ENCODE data around the gene SEC14L3.

DNA sequence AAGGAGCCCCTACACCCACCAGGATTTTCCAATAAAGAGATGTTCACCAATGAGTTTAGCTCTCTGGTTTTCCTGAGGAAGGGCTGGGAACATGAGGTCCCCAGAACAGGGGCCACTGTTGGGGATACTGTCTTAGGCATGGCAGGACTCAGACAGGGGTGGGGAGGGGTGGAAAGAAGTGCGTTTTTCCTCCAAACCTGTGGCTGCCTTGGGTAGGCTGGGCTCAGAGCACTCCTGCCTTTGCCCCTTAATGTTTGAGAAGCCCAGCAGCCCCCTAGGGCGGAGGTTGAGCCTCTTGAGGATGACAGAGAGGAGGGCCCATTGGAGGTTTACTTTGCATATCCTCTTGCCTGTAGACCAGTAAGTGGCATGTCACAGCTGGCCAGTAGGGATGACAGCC is 35.6 kb downstream of the SEC14L3 start:
- TF ChIP-seq POLR2A (IDR thresholded peaks at IDR 0.05), result no peak
- TF ChIP-seq, protein P1, sequence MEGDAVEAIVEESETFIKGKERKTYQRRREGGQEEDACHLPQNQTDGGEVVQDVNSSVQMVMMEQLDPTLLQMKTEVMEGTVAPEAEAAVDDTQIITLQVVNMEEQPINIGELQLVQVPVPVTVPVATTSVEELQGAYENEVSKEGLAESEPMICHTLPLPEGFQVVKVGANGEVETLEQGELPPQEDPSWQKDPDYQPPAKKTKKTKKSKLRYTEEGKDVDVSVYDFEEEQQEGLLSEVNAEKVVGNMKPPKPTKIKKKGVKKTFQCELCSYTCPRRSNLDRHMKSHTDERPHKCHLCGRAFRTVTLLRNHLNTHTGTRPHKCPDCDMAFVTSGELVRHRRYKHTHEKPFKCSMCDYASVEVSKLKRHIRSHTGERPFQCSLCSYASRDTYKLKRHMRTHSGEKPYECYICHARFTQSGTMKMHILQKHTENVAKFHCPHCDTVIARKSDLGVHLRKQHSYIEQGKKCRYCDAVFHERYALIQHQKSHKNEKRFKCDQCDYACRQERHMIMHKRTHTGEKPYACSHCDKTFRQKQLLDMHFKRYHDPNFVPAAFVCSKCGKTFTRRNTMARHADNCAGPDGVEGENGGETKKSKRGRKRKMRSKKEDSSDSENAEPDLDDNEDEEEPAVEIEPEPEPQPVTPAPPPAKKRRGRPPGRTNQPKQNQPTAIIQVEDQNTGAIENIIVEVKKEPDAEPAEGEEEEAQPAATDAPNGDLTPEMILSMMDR (IDR thresholded peaks at IDR 0.05), result no peak
